Activated T-helper 1 cell treated with anti-CD3 and anti-CD28 coated beads, Interleukin-12 subunit alpha, Interleukin-12 subunit beta, Interleukin-2, Interleukin-4 antibody, amounts not matched to agents 30 ng/mL and 10 ng/mL and 1 ng/mL, durations not matched to agents 14 hours and 24 hours and 36 hours (primary cell): ENCODE measurements around the gene BACH2. TPM values are rescaled to one million over a fixed set of nuclear protein-coding genes. Genes with fewer than 3 reads are reported as not detected.

Experiments used
- DNase-seq: peaks from one replicate; pipeline ENCODE4 v3.0.0; 2021; ENCODE audit warnings: low spot score
- H3K27ac Mint-ChIP-seq: one replicate; pipeline ENCODE4 v1.8.0; 2021; ENCODE audit warnings: mild to moderate bottlenecking, mixed read lengths
- H3K27me3 Mint-ChIP-seq: one replicate; pipeline ENCODE4 v1.8.0; 2022; ENCODE audit warnings: mild to moderate bottlenecking, moderate library complexity, mixed read lengths; ENCODE audit not compliant: insufficient read depth
- H3K36me3 Mint-ChIP-seq: one replicate; pipeline ENCODE4 v1.8.0; 2021; ENCODE audit warnings: low read depth, mixed read lengths
- H3K4me1 Mint-ChIP-seq: one replicate; pipeline ENCODE4 v1.8.0; 2021; ENCODE audit warnings: low read depth, mixed read lengths
- H3K4me3 Mint-ChIP-seq: one replicate; pipeline ENCODE4 v1.8.0; 2021; ENCODE audit warnings: mild to moderate bottlenecking, moderate library complexity, mixed read lengths
- H3K9me3 Mint-ChIP-seq: one replicate; pipeline ENCODE4 v1.8.0; 2021; ENCODE audit warnings: mixed read lengths
- intact Hi-C: fragments of 100-400 bp; cut with micrococcal nuclease; formaldehyde crosslinking; loops from one replicate; pipeline ENCODE4 v1.15.1; 2024
- total RNA-seq: library from RNA; stranded (reverse); gene quantifications from 2 replicates; pipeline ENCODE4 v1.2.3, GENCODE V29; 2022

The BACH2 gene
- total RNA-seq, 1 donor from 2014 or later = 68.1 TPM

DNA sequence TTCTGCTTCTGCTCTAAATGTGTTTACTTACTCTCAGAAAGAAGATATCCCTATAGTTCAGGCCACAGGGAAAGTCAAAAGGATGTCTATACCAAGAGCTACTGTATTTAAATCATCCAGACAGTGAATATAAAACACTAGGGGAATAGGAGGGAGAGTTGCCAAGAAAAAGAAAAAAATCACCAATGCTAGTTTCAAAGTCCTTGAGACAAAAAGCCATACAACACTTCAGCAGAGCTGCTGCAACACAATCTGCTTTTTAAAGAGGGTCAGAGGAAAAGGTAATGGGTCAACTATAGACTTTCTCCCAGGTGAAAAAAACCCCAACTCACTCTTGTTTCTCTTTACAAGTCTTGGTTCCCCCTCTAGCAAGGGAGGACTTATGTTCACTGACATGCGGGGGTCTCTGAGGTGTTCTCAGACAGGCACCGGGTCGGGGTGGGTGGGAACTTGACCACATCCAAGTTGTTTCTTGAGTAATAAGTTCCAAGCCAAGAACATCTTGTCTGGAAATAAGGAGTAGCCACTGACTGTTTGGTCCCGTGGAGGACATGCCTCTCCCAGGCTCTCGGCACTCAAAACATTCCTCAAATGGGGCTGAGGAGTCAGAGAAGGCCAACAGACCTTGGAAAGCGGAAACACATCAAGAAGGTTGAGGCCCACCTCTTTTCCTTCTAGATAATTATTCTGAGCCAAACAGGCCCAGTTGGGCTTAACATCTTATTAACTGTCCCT, 354.7 kb downstream of the BACH2 start:
- H3K36me3 Mint-ChIP-seq = peaks cover 63% of the 10 kb centered on the region
- H3K4me3 Mint-ChIP-seq = no peak overlapping the region
- peaks cover 31% of the 10 kb centered on the region for H3K4me1 Mint-ChIP-seq
- H3K27ac Mint-ChIP-seq = no peak overlapping the region
- DNase-seq = no peak
- no peaks in the 10 kb centered on the region for H3K9me3 Mint-ChIP-seq
- no peaks in the 10 kb centered on the region for H3K27me3 Mint-ChIP-seq
- intact Hi-C loops = loop anchor here (2.0 to 5.0 kb wide), 2 partner anchors 235 to 630 kb away; no protein-coding TSS in a partner anchor

- H3K4me3 Mint-ChIP-seq = no peak overlapping the region
- peaks cover 63% of the 10 kb centered on the region for H3K36me3 Mint-ChIP-seq
- intact Hi-C loops = loop anchor here (2.0 to 5.0 kb wide), 2 partner anchors 236 to 631 kb away; no protein-coding TSS in a partner anchor
- no peak overlapping the region for H3K27ac Mint-ChIP-seq
- no peak for DNase-seq
- H3K4me1 Mint-ChIP-seq = peaks cover 31% of the 10 kb centered on the region
- no peaks in the 10 kb centered on the region for H3K9me3 Mint-ChIP-seq
- no peaks in the 10 kb centered on the region for H3K27me3 Mint-ChIP-seq
These were observed 355.4 kb downstream of the BACH2 start for GRCh38 chr6:89941031-89941762.

- Mint-ChIP-seq H3K4me3 (no peak overlapping the region), H3K4me1 (peaks cover 25% of the 10 kb centered on the region), H3K36me3 (peaks cover 57% of the 10 kb centered on the region), H3K9me3 (no peaks in the 10 kb centered on the region), H3K27ac (no peak overlapping the region), H3K27me3 (no peaks in the 10 kb centered on the region)
- peak; percentile 57 for DNase-seq
- intact Hi-C loops = loop anchor here (1.0 to 5.0 kb wide), 8 partner anchors 140 to 632 kb away; no protein-coding TSS in a partner anchor
These were observed 356.2 kb downstream of the BACH2 start for GRCh38 chr6:89940225-89941027.

GRCh38 chr6:89939144-89939543, 357.5 kb downstream of the BACH2 start:
- H3K36me3 Mint-ChIP-seq = peaks cover 58% of the 10 kb centered on the region
- no peaks in the 10 kb centered on the region for H3K9me3 Mint-ChIP-seq
- H3K4me3 Mint-ChIP-seq = no peak overlapping the region
- H3K27ac Mint-ChIP-seq = no peak overlapping the region
- intact Hi-C loops = no loop called here
- H3K27me3 Mint-ChIP-seq = no peaks in the 10 kb centered on the region
- DNase-seq = no peak
- H3K4me1 Mint-ChIP-seq = peaks cover 14% of the 10 kb centered on the region

DNA sequence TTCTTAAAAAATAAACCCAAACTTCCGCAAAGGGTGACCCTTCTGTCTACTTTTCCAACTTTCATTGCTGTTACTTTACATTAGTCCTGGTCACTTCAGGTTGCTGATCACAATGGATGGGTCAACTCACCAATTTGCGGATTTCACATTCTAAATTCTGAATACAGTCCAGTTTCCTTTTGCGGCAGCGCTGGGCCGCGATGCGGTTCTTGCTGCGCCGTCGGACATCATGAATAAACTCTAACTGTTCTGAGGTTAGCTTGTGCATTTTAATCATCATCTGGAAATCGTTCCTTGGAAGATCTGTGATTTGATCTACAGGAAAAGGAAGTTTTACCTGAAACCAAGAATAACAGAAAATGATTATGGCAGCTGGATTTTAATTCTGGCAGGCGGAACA, 358.6 kb downstream of the BACH2 start:
- H3K27ac Mint-ChIP-seq = no peak overlapping the region
- peaks cover 14% of the 10 kb centered on the region for H3K4me1 Mint-ChIP-seq
- intact Hi-C loops = no loop called here
- no peaks in the 10 kb centered on the region for H3K27me3 Mint-ChIP-seq
- no peak overlapping the region for H3K4me3 Mint-ChIP-seq
- H3K36me3 Mint-ChIP-seq = peaks cover 59% of the 10 kb centered on the region
- DNase-seq = no peak
- no peaks in the 10 kb centered on the region for H3K9me3 Mint-ChIP-seq

DNA sequence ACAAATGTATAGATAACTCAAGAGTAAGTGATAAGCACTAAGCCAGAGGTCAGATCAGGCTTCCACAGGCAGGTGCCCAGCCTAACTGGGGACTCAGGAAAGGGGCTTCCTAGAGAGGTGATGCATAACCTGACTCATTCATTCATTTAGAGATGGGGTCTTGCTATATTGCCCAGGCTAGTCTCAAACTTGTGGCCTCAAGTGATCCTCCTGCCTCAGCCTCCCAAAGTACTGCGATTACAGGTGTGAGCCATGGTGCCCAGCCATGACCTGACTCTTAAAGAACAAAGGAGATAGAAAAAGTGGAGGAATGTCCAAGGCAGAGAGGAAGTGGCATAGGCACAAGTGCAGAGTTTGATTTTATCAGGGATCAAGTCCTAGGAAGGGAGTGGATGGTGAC, 360.5 kb downstream of the BACH2 start:
- H3K36me3 Mint-ChIP-seq = peaks cover 62% of the 10 kb centered on the region
- intact Hi-C loops = no loop called here
- no peaks in the 10 kb centered on the region for H3K9me3 Mint-ChIP-seq
- H3K4me1 Mint-ChIP-seq = peaks cover 6% of the 10 kb centered on the region
- no peak for DNase-seq
- no peak overlapping the region for H3K4me3 Mint-ChIP-seq
- H3K27me3 Mint-ChIP-seq = no peaks in the 10 kb centered on the region
- H3K27ac Mint-ChIP-seq = no peak overlapping the region

GRCh38 chr6:89934685-89935366, 361.8 kb downstream of the BACH2 start:
- intact Hi-C loops = no loop called here
- Mint-ChIP-seq H3K4me3 (no peak overlapping the region), H3K36me3 (peaks cover 60% of the 10 kb centered on the region), H3K27ac (no peak overlapping the region), H3K4me1 (peaks cover 7% of the 10 kb centered on the region), H3K27me3 (no peaks in the 10 kb centered on the region), H3K9me3 (no peaks in the 10 kb centered on the region)
- DNase-seq = no peak

DNA sequence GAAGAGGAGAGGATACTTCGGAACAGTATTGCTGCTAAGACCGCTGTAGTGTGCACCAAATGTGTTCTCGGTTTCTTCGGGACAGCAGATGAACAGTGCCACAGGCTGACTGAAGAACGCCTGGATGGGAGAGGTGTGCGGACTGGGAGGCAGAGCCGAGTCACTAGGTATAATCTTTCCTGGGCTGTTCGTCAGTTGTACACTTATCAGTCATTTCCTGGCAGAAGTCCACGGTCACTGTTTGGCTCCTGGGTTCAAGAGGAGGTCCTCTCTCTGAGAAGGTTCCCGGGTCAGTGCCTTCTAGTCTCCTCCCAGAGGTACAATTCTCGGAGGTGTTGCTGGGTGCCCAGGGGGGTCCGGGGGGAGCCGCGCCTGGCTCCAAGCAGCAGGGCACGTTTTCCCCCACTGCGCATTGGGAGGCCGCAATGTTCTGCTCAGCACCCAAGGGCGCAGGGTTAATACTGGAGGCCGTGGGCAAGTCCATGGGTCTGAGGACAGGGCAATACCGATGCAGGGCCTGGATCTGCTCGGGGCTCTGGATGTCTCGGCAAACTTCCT, 364.3 kb downstream of the BACH2 start:
- Mint-ChIP-seq H3K4me3 (no peak overlapping the region), H3K36me3 (peaks cover 66% of the 10 kb centered on the region), H3K9me3 (no peaks in the 10 kb centered on the region), H3K27me3 (no peaks in the 10 kb centered on the region), H3K4me1 (peaks cover 32% of the 10 kb centered on the region), H3K27ac (no peak overlapping the region)
- DNase-seq = no peak
- intact Hi-C loops = no loop called here

- Mint-ChIP-seq H3K4me3 (no peak overlapping the region), H3K36me3 (peaks cover 59% of the 10 kb centered on the region), H3K9me3 (no peaks in the 10 kb centered on the region), H3K27me3 (no peaks in the 10 kb centered on the region), H3K4me1 (peaks cover 45% of the 10 kb centered on the region), H3K27ac (no peak overlapping the region)
- intact Hi-C loops = no loop called here
- DNase-seq = no peak
These were observed 365.9 kb downstream of the BACH2 start for GRCh38 chr6:89930789-89931188.

DNA sequence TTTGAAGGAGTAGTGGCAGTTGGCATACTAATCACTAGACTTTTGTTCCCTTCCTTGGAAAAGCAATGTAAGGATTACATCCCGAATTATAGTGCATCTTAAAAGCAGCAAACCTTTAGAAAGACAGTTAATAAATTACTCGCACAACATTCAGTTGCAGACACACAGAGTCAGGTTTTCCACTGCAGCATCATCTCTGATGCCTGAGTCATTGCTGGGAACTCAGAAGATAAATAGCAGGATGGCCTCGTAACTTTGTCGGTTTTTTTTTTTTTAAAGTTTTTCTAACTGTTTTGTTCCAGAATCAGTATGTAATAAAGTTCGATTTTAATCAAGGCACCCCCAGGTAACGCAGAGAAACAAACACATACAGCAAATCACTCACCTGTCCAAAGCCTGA, 368.0 kb downstream of the BACH2 start:
- peaks cover 45% of the 10 kb centered on the region for H3K4me1 Mint-ChIP-seq
- H3K27ac Mint-ChIP-seq = peak overlapping the region; percentile 82
- no peak for DNase-seq
- no peaks in the 10 kb centered on the region for H3K27me3 Mint-ChIP-seq
- intact Hi-C loops = loop anchor here (5.0 kb wide), 1 partner anchor 91 kb away; no protein-coding TSS in a partner anchor
- no peaks in the 10 kb centered on the region for H3K9me3 Mint-ChIP-seq
- H3K4me3 Mint-ChIP-seq = no peak overlapping the region
- peaks cover 47% of the 10 kb centered on the region for H3K36me3 Mint-ChIP-seq

DNA sequence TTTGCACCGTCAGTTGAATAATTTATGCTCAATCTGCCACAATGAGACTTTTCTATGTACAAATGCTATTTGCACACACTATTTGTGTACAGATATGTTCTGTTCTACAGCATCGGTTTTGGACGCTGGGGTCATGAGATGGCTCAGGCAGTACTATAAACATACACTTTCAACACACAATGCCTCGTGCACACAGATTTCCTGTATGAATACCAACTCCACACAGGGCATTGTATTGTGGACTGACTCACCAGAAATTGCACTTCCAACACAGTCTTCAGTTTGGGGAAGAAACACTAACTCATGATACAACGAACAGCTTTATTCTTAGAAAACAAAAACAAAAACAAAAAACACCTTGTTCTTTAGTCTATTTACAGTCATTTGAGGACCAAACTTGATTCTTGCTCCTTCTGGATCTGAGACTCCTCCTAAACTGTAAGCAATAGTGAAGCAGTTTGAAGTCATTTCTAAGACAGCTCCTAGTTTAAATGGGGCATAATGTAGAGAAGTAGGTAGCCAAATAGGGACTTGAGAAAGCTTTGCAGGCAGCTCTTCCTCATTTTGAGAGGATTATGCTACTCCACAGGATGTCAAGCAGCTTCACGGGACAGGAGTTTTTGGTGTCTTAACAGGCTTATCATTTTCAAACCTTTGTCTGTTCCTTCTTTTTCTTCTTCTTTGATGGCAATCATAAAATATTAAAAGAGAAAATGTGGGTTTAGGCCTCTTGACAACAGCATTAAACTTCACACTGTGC, 368.7 kb downstream of the BACH2 start:
- intact Hi-C loops = loop anchor here (5.0 kb wide), 1 partner anchor 91 kb away; no protein-coding TSS in a partner anchor
- peaks cover 45% of the 10 kb centered on the region for H3K4me1 Mint-ChIP-seq
- DNase-seq = no peak
- no peak overlapping the region for H3K4me3 Mint-ChIP-seq
- peak overlapping the region; percentile 82 for H3K27ac Mint-ChIP-seq
- peaks cover 42% of the 10 kb centered on the region for H3K36me3 Mint-ChIP-seq
- no peaks in the 10 kb centered on the region for H3K9me3 Mint-ChIP-seq
- no peaks in the 10 kb centered on the region for H3K27me3 Mint-ChIP-seq
